GM12874 (cell line): Measurements from ENCODE around the gene KPNA4.

Experiments used
- CTCF ChIP-seq: IDR thresholded peaks from 2 replicates; pipeline ENCODE4 v1.5.1; 2011; ENCODE audit warnings: low read depth, mild to moderate bottlenecking, control low read depth, low read length, moderate library complexity; ENCODE audit not compliant: insufficient read depth

The KPNA4 gene

DNA sequence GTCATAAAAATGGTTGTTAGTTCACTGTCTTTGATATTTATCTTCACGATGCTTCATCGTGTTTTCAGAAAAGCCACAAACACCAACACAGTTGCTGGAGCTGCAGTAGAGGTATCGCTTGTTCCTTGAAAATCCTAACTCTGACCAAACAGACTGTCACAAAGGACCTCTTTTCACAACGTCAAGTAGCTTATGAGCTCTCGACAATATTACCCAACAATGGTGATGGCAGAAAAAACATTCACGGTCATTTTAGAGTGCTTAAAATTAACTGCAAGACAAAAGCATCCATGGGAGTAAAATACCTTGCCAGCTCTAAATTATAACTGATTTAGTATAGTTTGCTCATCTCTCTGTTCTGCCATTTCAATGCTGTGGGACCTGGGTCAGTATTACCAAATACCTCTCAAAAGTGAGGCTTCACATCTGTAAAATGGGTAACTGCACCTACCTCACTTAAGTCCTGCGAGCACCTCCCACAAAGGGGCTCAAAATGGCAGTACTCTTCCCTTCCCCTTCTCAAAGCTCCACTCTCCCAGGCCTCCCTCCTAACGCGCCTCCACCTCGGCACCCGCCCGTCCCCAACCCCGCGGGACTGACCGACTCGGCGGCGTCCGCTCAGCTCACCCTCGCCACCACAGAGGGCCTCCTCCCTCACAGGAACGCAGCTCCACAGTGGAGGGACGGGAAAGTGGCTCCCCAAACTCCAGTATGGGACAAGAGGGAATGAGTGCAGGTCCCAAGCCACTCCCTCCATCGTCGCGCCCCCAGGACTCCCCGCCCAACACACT, 116.3 kb downstream of the KPNA4 start:
- no peak for TF ChIP-seq CTCF

DNA sequence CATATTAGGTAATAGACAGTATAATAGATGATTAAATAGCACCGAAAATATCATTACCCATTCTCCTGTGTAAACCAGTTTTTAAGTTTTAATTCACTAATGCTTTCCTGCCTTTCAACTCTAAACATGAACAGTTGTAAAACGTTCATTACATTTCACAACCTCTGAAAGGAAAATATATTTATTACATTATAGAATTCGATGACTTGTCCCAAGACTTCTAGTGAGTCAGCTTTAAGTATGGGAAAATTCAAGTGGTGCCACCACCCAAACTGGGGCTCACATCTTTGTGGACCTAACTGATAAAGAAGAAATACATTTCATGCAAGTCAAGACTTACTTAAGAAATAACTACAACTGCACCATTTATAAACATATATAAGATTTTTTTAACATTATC, 117.8 kb downstream of the KPNA4 start:
- no peak for TF ChIP-seq CTCF

DNA sequence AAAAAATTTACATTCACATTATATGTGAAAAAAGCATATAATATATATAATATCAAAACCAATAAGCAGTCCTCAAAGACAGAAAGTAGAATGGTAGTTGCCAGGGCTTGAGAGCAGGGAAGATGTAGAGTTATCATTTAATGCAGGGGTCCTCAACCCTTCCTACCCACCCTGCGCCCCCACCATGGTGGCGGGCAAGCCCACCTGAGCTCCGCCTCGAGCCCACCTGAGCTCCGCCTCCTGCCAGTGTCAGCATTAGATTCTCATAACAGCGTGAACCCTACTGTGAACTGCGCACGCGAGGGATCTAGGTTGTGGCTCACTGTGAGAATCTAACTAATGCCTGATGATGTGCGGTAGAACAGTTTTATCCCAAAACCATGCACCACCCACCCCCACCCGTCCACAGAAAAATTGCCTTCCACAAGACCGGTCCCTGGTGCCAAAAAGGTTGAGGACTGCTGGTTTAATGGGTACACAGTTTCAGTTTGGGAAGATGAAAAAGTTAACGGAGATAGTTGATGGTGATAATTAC, 118.8 kb downstream of the KPNA4 start:
- TF ChIP-seq CTCF = no peak

DNA sequence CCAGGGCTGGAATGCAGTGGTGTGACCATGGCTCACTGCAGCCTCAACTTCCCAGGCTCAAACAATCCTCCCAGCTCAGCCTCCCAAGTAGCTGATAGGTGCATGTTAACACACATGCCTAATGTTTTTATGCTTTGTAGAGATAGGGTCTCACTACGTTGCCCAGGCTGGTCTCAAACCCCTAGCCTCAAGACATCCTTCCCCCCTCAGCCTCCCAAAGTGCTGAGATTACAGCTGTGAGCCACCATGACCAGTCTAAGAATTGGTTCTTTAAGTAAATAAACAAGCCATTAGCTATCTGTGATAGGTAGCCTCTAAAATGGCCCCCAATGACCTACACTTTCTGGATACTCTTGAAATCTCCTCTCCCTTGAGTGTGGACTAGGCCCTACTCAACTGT, 119.5 kb downstream of the KPNA4 start:
- TF ChIP-seq CTCF = no peak
